ENCODE measurements around the gene UNC13B. TPM values are rescaled to one million over a fixed set of nuclear protein-coding genes. Genes with fewer than 3 reads are reported as not detected.
"Not testable (repeated sequence)": the region's sequence is repeated elsewhere in the genome, so short reads cannot be mapped to it uniquely, and the experiment has no call there.

UNC13B gene
- total RNA-seq, 1 donor from 2014 or later = 31.0 TPM

DNA sequence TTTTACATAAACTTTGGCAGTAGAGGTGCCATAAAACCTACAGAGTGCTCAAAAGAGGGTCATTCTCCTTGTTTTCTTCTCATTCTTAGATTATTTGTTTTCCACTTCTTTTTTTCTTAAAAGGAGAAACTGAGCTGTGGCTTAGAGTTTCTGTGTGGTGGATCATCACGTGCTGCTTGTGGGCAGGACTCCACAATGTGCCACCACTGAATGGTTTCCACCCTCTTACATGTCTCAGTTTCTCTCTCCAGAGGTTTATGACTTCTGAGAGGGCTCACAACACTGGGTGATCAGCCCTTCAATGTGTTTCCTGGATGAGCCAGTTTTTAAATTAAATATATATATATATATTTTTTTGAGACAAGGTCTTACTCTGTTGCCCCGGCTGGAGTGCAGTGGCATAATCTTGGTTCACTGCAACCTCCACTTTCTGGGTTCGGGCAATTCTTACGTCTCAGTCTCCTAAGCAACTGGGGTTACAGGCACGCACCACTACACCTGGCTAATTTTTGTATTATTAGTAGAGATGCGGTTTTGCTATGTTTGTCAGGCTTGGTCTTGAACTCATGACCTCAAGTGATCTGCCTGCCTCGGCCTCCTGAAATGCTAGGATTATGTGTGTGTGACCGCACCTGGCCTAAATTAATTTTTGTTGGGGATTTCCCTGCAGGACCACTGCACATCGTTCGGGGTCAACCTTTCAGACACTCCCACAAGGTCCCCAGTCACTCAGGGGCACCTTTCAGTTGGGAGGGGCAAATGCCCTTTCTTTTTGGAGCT is 3.1 kb upstream of the UNC13B start:
- Mint-ChIP-seq H3K36me3 (no peaks in the 10 kb centered on the region), H3K4me1 (peaks cover 19% of the 10 kb centered on the region), H3K9me3 (no peaks in the 10 kb centered on the region), H3K27ac (no peak overlapping the region), H3K4me3 (no peak overlapping the region), H3K27me3 (ENCODE audit: low read depth) (no peaks in the 10 kb centered on the region)
- no peak for DNase-seq (ENCODE audit: low spot score in 2 of 2, unreplicated experiment in 2 of 2)
- TF ChIP-seq, protein P1, sequence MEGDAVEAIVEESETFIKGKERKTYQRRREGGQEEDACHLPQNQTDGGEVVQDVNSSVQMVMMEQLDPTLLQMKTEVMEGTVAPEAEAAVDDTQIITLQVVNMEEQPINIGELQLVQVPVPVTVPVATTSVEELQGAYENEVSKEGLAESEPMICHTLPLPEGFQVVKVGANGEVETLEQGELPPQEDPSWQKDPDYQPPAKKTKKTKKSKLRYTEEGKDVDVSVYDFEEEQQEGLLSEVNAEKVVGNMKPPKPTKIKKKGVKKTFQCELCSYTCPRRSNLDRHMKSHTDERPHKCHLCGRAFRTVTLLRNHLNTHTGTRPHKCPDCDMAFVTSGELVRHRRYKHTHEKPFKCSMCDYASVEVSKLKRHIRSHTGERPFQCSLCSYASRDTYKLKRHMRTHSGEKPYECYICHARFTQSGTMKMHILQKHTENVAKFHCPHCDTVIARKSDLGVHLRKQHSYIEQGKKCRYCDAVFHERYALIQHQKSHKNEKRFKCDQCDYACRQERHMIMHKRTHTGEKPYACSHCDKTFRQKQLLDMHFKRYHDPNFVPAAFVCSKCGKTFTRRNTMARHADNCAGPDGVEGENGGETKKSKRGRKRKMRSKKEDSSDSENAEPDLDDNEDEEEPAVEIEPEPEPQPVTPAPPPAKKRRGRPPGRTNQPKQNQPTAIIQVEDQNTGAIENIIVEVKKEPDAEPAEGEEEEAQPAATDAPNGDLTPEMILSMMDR (IDR thresholded peaks at IDR 0.05; ENCODE audit: unreplicated experiment) = no peak

DNA sequence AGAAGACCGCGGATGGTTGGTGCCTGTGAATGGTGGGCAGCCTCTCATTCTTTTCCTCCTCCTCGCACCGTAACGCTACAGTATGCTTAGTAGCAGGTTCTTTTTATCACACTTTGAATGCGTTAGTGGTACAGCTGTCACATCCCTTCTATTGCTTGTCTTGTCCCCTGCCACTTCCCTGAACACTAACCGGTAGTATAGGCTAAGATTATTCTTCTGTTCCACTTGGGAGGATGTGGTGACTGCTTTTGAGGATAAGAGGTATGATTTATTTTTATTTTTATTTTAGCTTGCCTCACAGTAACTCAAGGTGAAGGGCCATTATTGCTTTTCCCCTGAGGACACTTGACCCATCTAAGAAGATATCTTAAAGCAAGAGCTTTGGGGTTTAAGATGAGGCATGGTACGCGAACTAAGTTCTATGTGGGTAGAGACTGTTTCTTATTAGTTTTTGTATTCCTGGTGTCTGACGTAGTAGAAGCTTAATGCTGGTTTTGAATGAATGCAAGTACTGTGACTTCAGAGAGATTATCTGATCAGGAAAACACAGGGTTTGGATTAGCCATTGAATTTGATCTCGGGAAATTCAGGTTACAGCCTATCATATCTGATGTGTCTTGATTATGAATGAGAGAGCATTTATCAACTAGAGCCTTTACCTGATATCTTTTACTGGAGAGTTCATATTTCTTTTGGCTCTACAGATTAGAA is 951 bp downstream of the UNC13B start:
- Mint-ChIP-seq H3K27me3 (ENCODE audit: low read depth) (no peaks in the 10 kb centered on the region), H3K4me3 (peak overlapping the region; percentile 96), H3K4me1 (peaks cover 29% of the 10 kb centered on the region), H3K9me3 (no peaks in the 10 kb centered on the region), H3K27ac (peak overlapping the region; percentile 97), H3K36me3 (no peaks in the 10 kb centered on the region)
- DNase-seq (ENCODE audit: low spot score in 2 of 2, unreplicated experiment in 2 of 2) = no peak
- TF ChIP-seq, protein P1 (IDR thresholded peaks at IDR 0.05; ENCODE audit: unreplicated experiment) = no peak

DNA sequence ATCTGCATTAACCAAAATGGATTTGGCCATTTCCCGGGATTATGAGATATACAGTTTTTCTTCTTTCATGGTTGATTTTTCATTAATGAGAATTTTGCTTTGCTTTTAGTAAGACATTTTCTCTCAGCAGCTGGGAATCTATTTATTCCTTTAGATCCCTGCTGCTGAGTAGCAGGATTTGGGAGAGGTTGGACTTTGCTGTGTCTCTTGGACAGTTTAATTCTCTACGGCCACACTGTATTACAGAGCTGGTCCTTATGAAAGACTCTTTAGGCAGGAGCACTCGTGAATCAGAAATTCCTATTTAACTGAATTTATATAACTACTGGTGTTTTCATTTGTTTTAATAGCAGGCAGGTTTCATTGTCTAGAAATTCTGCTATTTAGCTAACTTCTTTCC is 1.6 kb downstream of the UNC13B start:
- Mint-ChIP-seq H3K27me3 (ENCODE audit: low read depth) (no peaks in the 10 kb centered on the region), H3K4me1 (peaks cover 29% of the 10 kb centered on the region), H3K36me3 (no peaks in the 10 kb centered on the region), H3K4me3 (peak overlapping the region; percentile 96), H3K27ac (peak overlapping the region; percentile 3), H3K9me3 (no peaks in the 10 kb centered on the region)
- no peak for DNase-seq (ENCODE audit: low spot score in 2 of 2, unreplicated experiment in 2 of 2)
- TF ChIP-seq, protein P1 (IDR thresholded peaks at IDR 0.05; ENCODE audit: unreplicated experiment) = no peak

DNA sequence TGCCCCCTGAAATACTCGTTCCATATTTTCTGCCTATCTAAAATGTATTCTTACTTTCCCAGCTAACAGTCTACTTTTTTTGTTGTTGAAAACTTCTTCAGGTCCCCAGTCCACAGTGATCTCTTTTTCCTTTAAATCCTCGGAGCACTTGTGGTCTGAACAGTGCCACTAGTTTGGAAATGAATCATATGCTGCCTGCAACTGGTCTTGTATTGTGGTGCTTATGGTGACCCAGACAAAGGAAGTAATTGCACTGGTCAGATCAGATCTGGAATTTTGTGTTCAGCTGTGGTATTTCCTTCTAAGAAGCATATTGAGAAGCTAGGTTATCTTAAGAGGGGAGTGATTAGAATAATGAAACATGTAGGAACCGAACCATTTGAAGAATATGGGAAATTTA is 2.9 kb downstream of the UNC13B start:
- H3K36me3 Mint-ChIP-seq = no peaks in the 10 kb centered on the region
- DNase-seq (ENCODE audit: low spot score in 2 of 2, unreplicated experiment in 2 of 2) = no peak
- no peak overlapping the region for H3K4me3 Mint-ChIP-seq
- peak overlapping the region; percentile 28 for H3K27ac Mint-ChIP-seq
- H3K9me3 Mint-ChIP-seq = no peaks in the 10 kb centered on the region
- TF ChIP-seq, protein P1 (IDR thresholded peaks at IDR 0.05; ENCODE audit: unreplicated experiment) = no peak
- H3K27me3 Mint-ChIP-seq (ENCODE audit: low read depth) = no peaks in the 10 kb centered on the region
- peaks cover 29% of the 10 kb centered on the region for H3K4me1 Mint-ChIP-seq

DNA sequence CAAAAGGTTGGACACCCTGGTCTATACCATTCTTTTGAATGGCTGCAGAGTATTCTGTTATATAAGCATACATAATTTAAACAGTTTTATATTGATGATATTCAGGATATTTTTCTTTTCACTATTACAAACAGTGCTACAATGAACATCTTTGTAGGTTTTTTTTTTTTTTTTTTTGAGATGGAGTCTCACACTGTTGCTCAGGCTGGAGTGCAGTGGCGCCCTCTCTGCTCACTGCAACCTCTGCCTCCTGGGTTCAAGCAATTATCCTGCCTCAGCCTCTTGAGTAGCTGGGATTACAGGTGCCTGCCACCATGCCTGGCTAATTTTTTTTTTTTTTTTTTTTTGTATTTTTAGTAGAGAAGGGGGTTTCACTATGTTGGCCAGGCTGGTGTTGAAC is 5.6 kb downstream of the UNC13B start:
- not testable (repeated sequence) for H3K36me3 Mint-ChIP-seq; DNase-seq (ENCODE audit: low spot score in 2 of 2, unreplicated experiment in 2 of 2); H3K9me3 Mint-ChIP-seq; H3K27ac Mint-ChIP-seq; H3K4me3 Mint-ChIP-seq; H3K27me3 Mint-ChIP-seq (ENCODE audit: low read depth)
- peaks cover 22% of the 10 kb centered on the region for H3K4me1 Mint-ChIP-seq

DNA sequence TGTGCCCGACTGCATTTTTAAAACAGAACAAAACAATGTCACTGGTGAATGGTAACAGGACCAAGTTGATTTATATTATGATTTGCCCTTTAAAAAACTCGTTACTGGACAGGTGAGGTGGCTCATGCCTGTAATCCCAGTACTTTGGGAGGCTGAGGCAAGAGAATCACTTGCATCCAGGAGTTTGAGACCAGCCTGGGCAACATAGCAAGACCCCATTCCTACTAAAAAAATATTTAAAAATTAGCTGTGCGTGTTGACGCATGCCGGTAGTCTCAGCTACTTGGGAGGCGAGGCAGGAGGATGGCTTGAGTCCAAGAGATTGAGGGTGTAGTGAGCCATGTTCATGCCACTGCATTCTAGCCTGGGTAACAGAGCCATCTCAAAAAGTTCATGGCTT is 7.2 kb downstream of the UNC13B start:
- DNase-seq (ENCODE audit: low spot score in 2 of 2, unreplicated experiment in 2 of 2) = no peak
- Mint-ChIP-seq H3K27ac (no peak overlapping the region), H3K9me3 (no peaks in the 10 kb centered on the region), H3K27me3 (ENCODE audit: low read depth) (no peaks in the 10 kb centered on the region), H3K36me3 (no peaks in the 10 kb centered on the region), H3K4me3 (no peak overlapping the region), H3K4me1 (peaks cover 9% of the 10 kb centered on the region)
- TF ChIP-seq, protein P1 (IDR thresholded peaks at IDR 0.05; ENCODE audit: unreplicated experiment) = no peak

Measured in mesothelial cell of epicardium (in vitro differentiated cells).